RCC 7860 (cell line): ENCODE measurements around the gene PRPF19.

ENCODE experiments used
- DNase-seq: peaks from one replicate; pipeline ENCODE4 v3.0.0-alpha.2; 2015; ENCODE audit warnings: low spot score
- FAIRE-seq: peaks from 2 replicates; lab custom pipeline; 2012; peaks lifted over from hg19 to GRCh38; lab: Jason Lieb, UNC

Gene PRPF19

GRCh38 chr11:60862171-60862570 is 44.2 kb downstream of the PRPF19 start:
- FAIRE-seq, result no peak
- no peak for DNase-seq

DNA sequence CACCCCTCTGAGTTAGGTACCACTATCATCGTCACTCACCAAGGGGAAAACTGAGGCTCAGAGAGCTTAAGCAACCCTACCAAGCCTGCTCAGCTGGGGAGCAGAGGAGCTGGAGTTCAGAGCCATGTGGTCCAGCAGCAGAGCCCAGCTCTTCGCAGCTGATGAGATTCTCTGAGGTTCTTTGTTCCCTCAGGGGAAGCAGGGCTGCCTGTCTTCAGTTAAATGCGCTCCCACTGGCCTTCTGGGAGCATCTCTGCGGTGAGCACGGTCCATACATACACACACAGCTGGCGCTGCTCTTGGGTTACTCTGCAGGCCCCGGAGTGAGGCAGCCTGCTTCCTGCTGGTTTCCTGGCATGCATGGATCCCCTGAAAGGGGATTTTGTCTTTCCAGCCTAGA is 45.4 kb downstream of the PRPF19 start:
- FAIRE-seq (no peak), DNase-seq (no peak)

- no peak for FAIRE-seq
Observed at GRCh38 chr11:60859616-60860250, 46.7 kb downstream of the PRPF19 start.

GRCh38 chr11:60858731-60859464 is 47.5 kb downstream of the PRPF19 start:
- no peak for FAIRE-seq
- no peak for DNase-seq

More at GRCh38 chr11:60859616-60860250, 46.7 kb downstream of the PRPF19 start:
- no peak for DNase-seq

GRCh38 chr11:60858236-60858635 is 48.1 kb downstream of the PRPF19 start:
- DNase-seq, result no peak
- FAIRE-seq, result no peak

GRCh38 chr11:60857378-60858232 is 48.8 kb downstream of the PRPF19 start:
- peak; percentile 13 for DNase-seq
- no peak for FAIRE-seq

DNA sequence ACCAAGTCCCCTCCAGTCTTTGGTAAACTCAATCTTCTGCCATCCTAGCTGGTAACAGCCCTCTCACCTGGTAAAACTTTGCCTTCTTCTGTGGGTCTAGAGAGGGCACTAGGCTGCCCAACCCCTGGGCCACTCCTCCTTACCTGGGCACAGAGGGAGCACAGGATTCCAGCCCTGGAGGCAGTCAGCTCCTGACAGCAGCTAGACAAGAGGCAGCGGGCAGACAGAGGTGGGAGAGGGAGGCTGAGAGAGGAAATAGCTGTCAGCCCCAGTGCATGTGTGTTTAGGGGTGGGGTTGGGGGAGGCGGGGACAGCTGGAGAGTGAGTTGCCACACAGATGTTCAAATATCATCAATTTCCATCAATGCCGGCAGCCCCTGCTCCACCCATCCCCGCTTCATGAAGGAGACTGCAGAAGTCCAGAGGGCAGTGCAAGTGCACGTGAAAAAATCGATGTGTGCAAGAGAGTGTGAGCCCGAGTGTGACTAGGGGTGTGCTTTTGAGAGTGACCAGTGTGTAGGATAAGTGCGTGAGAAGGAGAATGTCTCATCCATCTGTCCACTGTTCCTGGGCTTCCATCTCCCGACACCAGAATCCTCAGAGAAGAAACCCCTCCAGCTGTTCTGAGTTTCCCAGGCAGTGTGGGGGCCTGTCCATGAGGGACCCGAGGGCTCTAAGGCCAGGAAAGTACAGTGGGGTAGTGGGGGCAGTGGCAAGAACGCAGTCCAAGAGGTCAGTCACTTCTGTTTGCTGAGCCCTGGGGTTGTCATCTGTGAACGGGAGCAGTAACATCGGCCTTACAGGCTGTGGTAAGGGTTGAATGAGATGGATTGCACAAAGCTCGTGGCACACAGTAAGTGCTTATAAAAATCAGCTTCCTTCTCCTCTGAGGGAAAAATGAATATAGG is 50.4 kb downstream of the PRPF19 start, which contains the start of gene PTGDR2:
Gene PTGDR2, minus strand, starts transcription at position 225 of the 908 bp plus-strand sequence. CDS start 2,228 bp downstream, outside the sequence.
- DNase-seq, result no peak
- no peak for FAIRE-seq

GRCh38 chr11:60854847-60855725 is 51.3 kb downstream of the PRPF19 start:
- FAIRE-seq, result no peak
- DNase-seq, result no peak

DNA sequence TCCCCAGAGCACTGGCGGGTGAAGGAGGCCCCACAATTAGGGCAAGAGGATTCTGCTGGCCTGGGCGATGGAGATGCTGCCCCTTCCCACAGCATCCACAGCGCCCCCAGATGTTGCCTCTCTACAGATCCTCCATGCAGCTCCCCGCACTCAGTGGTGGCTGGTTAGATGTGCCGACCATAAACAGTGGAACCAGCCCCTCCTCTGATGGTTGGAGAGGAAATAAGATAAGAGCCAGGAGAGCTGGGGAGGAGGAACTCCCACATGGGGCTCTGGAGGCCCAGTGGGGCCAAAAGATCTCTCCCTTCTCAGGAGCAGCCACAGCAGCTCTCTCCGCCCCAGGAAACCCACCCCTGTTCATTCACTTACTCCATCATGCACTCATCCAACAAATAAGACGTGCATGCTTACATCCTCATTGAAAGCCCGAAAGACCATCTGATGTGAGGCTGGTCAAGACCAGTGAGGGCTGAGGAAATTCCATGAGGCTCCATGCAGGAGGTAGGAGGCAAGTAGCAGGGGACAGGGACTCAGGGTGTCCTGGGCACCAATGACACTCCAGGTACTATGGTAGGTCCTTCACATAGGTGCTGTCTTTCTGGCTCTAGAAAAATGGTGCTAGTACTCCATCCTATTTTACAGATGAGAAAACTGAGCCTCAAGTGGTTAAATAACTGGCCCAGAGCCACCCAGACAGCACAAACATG is 52.1 kb downstream of the PRPF19 start:
- FAIRE-seq, result no peak
- no peak for DNase-seq

DNA sequence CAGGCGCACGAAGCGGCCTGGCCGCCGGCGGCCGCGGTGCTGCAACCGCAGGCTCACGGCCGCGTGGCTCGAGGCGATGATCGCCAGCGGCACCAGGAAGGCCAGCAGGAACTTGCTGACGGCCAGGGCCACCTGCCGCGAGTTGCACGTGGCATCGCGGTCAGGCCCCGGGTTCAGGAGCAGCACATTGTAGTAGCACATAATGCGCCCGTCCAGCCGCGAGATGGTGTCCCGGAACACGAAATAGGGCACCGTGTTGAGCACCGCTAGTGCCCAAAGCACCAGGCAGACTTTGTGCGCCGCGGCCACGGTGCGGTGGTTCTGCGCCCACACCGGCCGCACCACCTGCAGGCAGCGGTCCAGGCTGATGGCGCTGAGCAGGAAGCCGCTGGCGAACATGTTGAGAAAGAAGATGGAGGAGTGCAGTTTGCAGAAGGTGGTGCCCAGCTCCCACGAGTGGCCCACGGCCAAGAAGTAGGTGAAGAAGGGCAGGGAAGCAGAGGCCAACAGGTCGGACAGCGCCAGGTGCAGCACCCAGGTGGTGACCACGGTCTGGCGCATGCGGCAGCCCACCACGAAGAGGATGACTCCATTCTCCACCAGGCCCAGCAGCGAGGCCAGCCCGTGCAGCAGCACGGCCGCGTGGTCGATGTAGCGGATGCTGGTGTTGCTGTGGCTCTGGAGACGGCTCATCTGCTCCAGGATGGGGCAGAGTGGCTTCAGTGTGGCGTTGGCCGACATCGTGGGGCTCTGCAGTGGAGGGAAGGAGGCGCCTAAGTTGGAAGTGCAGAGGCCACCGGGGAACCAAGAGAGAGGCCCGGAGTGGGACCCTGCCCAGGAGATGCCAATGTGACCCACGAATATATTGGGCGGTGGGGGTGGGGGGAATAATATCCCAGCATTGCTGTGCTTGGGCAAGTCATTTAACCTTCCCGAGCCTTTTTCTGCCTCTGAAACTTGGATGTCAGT is 53.1 kb downstream of the PRPF19 start:
- no peak for DNase-seq
- FAIRE-seq, result no peak

- no peak for FAIRE-seq
- no peak for DNase-seq
Observed at GRCh38 chr11:60852117-60852981, 54.0 kb downstream of the PRPF19 start.

GRCh38 chr11:60851327-60852104 is 54.9 kb downstream of the PRPF19 start:
- no peak for FAIRE-seq
- DNase-seq, result no peak

GRCh38 chr11:60849641-60850520 is 56.5 kb downstream of the PRPF19 start:
- FAIRE-seq, result no peak
- DNase-seq, result no peak

DNA sequence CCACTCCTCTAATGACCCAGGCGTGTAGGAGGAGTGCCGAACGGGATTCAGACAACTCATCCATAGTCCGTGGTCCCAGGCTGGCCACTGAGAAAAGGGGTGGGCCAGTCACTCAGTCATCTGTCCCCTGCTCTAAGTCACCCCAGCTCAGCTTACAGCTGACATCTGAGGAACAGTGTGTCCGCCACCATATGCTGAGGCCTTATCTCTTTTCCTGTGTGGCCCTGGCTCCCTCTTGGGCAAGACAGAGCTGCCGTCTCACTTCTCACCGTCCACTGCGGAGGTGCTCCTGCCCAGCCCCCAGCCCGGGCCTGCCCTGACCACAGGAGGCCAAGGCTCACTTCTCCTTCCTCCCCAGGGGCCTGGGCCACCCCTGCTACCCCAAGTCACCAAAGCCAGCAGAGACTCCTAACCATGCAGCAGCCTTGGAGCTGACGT is 57.7 kb downstream of the PRPF19 start:
- DNase-seq, result no peak
- no peak for FAIRE-seq

- DNase-seq, result no peak
- FAIRE-seq, result no peak
Observed at GRCh38 chr11:60847896-60848295, 58.5 kb downstream of the PRPF19 start.
